NB4 (cell line): ENCODE data around the gene SAA1.

Experiments
- DNase-seq: peaks from one replicate; pipeline ENCODE4 v3.0.0; 2010; ENCODE audit warnings: low read depth
- H3K4me3 ChIP-seq: one replicate; pipeline ENCODE4 v1.5.1; 2011; ENCODE audit warnings: mild to moderate bottlenecking, low read depth, low read length, moderate library complexity
- MYC ChIP-seq: IDR thresholded peaks from 2 replicates; pipeline ENCODE4 v1.6.1; 2011; ENCODE audit warnings: low read depth, low read length
- POLR2A ChIP-seq: IDR thresholded peaks from 2 replicates; pipeline ENCODE4 v1.6.1; 2011; ENCODE audit warnings: mild to moderate bottlenecking; ENCODE audit not compliant: insufficient read length; ENCODE audit errors: extremely low read depth
- TF ChIP-seq, protein P1 (sequence below): IDR thresholded peaks from 2 replicates; pipeline ENCODE4 v1.6.1; 2011; ENCODE audit warnings: low read depth, low read length
- TF ChIP-seq, protein P2 (sequence below): IDR thresholded peaks from one replicate; pipeline ENCODE4 v1.5.1; 2012; ENCODE audit warnings: low read depth, low read length

Gene SAA1

DNA sequence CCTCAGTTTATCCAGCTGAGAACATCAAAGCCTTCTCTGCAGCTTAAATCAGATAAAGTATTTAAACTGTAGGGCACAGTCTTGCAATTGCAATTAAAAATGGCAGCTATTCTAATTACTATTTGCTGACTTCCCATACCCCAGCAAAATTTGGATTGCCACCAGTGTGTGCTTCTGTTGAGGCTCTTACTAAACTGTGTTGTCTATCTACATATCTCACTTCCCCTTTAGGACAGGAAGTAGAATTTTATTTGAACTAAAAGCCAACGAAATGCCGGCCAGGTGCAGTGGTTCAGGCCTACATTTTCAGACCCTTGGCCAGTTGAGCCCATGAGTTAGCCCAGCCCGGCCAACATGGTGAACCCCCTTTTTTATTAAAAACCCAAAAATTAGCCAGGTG is 36.6 kb upstream of the SAA1 start:
- TF ChIP-seq, protein P1, sequence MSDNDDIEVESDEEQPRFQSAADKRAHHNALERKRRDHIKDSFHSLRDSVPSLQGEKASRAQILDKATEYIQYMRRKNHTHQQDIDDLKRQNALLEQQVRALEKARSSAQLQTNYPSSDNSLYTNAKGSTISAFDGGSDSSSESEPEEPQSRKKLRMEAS: no peak
- TF ChIP-seq, protein P2, sequence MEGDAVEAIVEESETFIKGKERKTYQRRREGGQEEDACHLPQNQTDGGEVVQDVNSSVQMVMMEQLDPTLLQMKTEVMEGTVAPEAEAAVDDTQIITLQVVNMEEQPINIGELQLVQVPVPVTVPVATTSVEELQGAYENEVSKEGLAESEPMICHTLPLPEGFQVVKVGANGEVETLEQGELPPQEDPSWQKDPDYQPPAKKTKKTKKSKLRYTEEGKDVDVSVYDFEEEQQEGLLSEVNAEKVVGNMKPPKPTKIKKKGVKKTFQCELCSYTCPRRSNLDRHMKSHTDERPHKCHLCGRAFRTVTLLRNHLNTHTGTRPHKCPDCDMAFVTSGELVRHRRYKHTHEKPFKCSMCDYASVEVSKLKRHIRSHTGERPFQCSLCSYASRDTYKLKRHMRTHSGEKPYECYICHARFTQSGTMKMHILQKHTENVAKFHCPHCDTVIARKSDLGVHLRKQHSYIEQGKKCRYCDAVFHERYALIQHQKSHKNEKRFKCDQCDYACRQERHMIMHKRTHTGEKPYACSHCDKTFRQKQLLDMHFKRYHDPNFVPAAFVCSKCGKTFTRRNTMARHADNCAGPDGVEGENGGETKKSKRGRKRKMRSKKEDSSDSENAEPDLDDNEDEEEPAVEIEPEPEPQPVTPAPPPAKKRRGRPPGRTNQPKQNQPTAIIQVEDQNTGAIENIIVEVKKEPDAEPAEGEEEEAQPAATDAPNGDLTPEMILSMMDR: no peak
- TF ChIP-seq MYC: no peak
- TF ChIP-seq POLR2A: no peak
- H3K4me3 ChIP-seq: no peak overlapping the region
- peak; percentile 12 for DNase-seq

DNA sequence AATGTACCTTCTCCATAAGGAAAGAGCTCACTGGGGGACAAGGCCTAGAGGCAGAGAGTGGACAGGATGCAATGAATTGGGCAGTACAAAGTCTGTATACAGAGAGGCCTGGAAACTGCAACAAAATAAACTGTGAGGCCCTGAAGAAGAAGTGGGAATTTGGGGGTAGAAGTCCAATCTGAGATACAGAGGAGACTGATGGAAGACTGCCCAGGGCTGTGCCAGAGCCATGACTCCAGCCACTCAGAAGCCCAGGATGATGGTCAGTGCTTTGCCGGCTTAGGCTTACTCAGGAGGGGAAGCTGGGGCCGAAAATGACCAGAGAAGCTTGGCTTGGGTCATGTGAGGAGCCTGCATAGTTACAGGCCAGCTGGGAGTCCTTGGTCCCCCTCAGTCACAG is 35.2 kb upstream of the SAA1 start:
- H3K4me3 ChIP-seq: no peak overlapping the region
- DNase-seq: no peak
- no peak for TF ChIP-seq POLR2A
- TF ChIP-seq, protein P1: no peak
- TF ChIP-seq, protein P2: no peak

DNA sequence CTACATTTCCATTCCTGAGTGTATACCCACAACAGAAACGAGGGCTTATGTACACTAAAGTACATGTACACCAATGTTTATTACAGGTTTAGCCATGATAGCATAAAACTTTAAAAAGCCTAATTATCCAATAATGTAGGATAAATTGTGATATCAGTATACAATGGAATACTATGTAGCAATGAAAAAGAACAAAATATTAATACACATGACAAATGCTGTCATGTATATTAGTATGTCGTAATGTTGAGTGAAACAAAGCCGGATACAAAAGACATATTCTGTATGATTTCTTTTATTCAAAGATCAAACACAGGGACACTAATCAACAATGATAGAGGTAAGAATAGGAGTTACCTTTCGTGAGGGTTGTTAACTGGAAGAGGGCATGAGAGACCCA is 32.2 kb upstream of the SAA1 start:
- no peak for DNase-seq
- no peak overlapping the region for H3K4me3 ChIP-seq
- TF ChIP-seq, protein P2: no peak
- no peak for TF ChIP-seq POLR2A
- TF ChIP-seq MYC: no peak

DNA sequence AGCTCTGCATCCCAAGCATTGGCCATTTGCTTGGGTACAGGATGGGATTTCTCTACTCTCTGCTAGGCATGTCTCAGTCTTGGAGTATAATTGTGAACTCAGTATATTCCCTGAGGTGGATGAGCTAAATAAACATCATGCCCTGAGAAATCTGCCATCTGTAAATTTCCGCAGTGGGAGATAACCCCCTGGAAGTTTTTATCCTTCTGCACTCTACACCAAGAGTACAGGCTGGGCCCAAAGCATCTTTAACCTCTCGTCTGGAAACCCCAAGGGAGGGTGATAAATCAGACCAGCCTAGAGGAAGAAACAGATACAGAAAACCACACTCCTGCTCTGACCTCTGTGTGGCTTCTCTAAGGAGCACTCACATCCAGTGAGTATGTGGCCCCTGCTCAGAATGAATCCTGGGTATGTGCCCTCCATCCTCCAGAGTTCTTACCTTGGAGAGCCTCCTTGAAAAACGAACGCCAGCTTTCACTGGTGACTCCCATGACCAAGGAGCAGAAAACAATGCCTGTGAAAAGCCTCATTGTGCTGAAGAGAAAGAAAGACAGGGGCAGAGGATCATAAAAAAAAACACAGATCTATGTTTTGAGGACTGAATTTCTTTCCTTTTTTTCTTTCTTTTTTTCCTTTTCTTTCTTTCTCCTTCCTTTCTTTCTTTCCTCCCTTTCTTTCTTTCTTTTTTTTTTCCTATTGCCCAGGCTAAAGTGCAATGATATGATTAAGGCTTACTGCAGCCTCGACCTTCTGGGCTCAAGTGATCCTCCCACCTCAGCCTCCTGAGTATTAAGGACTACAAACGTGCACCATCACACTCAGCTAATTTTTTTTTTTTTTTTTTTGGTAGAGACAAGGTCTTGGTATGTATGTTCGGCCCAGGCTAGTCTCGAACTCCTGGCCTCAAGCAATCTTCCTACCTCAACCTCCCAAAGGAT is 30.4 kb upstream of the SAA1 start:
- no peak for DNase-seq
- H3K4me3 ChIP-seq: no peak overlapping the region
- TF ChIP-seq, protein P2: no peak
- TF ChIP-seq, protein P1: no peak

DNA sequence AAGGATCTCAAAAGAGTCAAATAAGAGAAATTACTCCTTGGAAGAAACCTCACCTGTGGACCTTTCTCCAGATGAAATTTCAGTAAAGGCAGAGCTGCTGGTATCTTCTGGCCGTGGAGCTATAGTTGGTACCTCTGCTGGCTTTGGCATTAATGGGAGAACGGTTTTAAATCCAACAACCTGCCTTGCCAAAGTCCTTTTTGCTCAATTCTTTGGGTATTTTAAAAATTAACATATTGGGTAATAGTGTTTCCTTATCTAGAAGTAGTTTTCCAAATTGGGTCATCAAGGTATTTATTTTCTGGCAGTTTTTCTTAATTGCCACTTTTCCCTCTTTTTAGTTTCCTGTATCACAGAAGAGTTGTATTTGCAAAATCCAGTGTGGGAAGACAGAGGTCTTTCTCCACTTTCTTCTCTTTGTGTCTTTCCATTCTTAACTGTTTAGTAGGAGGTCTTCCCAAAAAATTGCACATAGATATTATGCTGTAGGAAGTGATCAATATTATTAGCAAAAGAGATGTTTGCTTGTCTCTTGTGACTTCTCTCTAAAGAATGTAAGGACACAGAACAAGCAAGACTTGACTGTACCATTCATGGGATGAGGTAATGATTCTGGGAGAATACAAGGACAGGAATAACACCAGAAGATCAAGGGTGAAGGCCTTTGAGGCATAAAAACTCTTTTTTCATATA is 29.3 kb upstream of the SAA1 start, which contains the start of gene SAA4:
Gene SAA4 (minus strand): TSS at position 139 of the 693 bp plus-strand sequence. CDS start 876 bp downstream, outside the sequence.
- no peak for DNase-seq
- TF ChIP-seq, protein P2: no peak
- TF ChIP-seq POLR2A (no peak), MYC (no peak)
- TF ChIP-seq, protein P1: no peak
- H3K4me3 ChIP-seq: no peak within 1 kb of the TSS
